HG03378 (cell line): ENCODE results near the gene MFSD1.
"Not testable (repeated sequence)": the region's sequence is repeated elsewhere in the genome, so short reads cannot be mapped to it uniquely, and the experiment has no call there.

Experiments used
- ATAC-seq: cut with Tn5 transposase; IDR thresholded peaks from one replicate; pipeline ENCODE4 v1.9.1; 2021; ENCODE audit warnings: mild to moderate bottlenecking, moderate library complexity; ENCODE audit not compliant: unreplicated experiment

MFSD1 gene

DNA sequence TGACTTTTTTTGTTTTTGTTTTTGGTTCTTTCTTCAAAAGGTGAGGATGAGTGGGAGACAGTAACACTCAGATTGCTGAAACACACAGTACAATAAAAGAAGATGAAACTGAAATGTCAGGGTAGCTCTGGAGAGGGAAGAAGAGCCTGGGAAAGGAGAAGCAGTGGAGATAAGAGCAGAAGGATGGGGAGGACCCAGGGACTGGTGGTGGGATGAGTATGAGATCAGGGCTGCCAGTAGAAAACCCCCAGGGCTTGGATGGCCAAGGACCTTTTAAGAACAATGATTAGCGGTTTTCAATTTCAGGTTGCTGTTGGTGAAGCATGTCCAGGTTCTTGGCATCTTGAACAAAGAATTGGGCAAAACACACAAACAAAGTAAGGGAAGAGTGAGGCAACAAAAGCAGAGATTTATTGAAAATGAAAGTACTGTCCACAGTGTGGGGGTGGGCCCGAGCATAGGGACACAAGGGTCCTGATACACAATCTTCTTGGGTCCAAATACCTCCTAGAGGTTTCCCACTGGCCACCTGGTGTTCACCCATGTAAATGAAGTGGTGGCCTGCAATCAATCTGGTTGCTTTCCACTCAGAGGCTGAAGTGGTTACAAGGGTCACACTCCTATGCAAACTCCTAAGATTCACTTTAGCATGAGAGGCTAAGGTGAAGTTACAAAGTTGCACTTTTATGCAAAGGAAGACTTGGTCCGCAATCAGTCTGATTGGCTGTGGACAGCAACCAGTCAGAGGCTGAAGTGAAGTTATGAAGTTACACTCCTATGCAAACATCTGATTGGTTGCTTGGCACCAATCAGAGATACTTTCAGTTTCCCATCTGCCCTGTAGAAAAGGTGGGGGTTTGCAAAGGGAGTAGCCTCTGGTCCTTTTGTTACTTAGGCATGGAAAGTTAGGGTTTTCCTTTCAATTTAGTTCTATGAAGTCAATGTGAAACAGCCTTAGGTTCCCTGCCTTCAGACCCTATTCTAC, 26.1 kb upstream of the MFSD1 start:
- peak; percentile 61 for ATAC-seq

DNA sequence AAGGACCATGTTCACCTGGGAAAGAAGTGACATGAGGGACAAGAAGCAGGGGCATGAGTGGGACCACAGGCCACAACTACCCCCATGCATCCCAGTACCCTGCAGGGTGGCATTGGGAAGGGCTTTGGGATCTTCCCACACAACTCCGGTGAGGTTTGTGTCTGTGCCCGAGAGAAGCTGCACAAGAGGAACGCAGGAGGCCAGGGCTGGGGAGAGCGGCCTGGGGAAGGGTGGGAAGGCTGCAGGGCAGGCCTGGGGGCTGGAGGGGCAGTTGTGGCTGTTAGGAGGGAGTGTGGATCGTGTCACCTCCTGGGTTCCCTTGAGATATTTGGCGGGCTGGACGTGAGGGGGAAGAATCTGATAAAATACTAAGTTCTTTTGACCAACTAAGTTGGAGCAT, 25.3 kb upstream of the MFSD1 start:
- no peak for ATAC-seq

DNA sequence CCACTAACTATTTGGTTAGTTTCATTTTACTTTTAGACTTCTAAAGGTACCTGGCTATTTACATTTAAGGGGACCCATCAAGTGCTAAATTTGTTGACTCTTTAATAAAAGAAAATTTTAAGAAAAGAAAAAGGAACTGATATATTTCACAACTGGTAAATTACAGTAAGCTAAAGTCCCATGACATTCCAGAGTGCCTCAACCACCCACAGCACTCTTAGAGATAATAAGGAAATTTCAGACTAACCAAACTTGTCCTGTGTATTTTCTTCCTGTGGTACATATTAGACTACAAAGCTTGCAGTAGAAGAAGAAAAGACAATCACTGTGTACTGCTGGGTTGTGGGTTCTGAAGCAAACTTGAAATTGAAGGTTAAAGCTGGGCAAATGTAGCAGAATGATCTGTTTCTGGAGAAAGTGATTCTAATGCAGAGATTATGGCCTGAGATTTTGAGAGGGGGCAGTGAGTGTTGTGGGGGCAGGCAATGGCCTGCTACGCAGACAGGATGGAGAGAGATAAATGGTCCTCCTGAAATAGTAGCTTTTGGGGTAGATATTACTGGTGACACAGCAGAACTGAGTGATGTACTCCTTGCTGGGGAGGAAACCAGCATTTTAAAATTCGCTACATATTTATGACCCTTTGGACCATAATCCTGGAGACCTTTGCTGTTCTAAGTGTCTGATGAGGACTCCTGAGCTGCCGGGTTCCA, 24.5 kb upstream of the MFSD1 start:
- ATAC-seq: no peak

DNA sequence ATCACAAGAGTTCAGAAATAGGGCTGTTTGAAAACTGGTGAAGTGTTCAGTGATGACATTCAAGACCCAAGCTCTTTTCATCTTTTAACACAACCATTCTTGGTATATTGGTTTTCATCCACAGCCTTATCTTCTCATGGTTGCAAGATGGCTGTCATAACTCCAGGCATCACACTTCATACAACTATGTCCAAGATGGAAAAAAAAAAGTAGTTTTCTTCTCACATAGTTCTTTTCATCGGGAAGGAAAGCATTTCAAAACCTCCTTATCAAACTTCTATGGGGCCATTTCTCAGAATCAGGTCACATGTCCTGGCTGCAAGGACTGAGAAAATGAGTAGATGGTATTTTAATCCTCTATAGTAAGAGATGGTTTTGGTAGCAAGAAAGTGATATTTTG, 21.1 kb upstream of the MFSD1 start:
- ATAC-seq: no peak

DNA sequence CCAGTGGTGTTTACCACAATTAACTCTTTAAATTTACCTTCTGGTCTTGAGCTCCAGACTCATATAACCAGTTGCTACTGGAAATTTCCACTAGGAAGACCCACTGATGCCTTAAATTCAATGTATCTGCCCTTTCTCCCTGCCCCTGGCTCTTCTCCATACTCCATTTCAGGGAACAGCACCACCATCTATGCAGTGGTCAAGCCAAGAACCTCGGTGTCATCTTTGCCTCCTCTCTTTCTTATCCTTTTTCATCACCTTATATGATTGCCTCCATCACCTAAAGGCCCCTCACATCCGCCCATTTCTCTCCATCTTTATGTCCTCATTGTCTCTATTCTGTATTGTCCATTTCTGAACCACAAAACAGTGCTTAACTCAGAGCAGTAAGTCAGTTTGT, 20.7 kb upstream of the MFSD1 start:
- ATAC-seq: no peak

DNA sequence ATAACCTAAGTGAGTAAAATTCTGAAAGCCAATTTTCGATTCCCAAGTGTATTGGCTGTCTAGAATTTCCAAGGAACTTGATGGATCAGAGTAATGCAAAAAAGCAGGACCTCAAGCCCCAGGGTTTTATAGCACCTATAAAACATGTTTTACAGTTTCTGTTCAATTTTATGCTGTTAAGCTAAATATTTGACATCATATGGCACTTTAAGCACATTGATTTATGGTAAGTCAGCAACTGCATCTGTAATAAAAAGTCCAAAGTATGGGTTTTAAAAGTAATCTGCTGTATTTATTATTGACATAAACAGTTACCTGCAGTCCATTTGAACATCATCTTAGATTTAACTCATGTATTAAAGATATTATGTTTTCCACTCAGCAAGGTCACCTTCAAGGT, 20.0 kb upstream of the MFSD1 start:
- ATAC-seq: no peak

DNA sequence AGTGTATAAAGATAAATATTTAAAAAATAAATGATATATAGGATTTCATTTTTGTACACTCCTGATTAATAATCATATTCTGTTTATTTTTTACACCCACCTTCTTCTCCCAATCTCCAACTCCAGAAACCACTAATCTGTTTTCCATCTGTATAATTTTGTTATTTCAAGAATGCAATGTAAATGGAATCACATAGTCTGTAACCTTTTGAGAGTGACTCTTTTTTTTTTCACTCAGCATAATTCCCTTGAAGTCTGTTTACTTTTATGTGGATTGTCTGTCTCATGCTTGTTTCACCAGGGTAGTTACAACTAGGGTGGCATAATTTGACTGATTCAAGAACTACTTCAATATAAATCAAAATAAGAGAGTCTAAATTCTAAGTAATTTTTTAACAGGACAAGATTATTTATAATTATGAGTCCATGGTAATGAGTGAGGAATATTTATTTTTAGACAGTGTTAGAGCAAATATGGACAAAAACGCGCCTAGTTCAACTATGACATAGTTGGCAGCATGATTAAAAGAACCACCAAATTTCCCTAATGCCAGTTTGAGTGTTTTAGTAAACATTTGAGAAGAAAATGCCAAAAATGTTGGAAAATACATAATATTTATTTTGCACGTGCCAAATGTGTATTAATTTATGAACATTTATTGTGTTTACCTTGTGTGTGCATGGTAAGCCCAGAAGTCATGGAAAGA, 19.4 kb upstream of the MFSD1 start:
- no peak for ATAC-seq

DNA sequence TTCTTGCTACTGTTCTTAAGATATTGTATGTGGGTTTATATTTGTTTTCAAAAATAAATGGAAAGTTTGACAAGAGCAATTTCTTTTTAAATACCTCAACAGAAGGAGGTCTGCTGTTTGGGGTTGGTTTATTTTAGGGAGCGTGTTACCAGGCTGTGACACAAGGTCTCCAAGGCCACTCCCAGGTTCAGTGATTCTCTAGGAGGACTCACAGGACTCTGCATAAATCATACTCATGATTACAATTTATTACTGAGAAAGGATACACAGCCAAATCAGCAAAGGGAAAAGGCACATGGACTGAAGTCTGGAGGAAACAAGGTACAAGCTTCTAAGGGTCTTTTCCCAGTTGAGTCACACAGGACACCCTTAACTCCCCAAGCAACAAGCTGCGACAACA, 18.8 kb upstream of the MFSD1 start:
- ATAC-seq: no peak

DNA sequence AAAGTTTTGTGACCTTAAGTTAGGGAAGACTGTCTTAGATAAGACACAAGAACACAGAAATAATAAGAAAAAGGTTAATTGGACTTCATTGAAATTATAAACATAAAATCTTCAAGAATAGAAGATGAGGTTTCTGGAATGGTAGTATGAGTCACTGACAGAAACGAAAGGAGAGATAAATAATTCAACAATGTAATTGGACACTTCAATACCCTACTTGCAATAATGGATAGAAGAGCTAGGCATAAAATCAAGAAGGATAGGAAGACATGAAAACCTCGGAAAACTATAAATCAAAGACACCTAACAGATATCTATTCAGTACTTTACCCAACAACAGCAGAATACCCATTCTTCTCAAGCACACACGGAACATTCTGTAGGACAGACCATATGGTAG, 15.9 kb upstream of the MFSD1 start:
- no peak for ATAC-seq

DNA sequence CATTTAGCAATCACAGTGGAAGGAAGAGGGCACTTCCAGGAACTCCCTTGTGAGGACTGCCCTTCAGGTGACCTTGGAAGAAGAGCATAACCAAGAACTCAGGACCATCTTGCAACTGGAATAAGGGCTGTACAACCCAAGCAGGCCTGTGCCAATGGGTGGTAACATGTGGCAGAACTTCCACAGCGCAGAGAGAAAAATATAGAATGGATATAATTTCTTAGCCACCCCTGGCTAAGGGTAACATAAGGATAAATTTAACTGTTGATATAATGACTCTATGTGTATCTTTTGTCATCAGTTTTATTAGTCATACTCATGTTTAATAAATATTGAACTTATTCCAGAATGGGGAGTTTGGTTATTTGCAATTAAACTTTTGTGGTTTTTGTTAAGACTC, 13.4 kb upstream of the MFSD1 start:
- ATAC-seq: no peak

DNA sequence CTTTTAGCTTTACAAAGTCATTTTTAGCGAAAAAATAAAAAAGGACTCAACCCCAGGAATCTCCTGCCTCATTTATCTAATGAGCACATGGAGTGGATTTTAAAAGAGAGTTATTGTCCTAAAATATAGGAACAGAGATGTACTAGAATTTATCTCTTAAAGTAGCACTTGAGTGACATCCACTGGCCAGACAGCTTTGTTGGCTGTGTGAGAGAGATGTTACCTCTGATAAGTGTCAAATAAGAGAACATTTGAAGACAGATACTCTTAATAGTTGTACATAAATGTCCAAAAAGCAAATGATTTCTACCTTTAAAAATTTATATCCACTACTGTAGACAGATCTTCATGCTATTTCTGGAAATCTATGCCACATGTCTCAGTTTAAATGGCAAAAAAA, 12.3 kb upstream of the MFSD1 start:
- ATAC-seq: peak; percentile 47

DNA sequence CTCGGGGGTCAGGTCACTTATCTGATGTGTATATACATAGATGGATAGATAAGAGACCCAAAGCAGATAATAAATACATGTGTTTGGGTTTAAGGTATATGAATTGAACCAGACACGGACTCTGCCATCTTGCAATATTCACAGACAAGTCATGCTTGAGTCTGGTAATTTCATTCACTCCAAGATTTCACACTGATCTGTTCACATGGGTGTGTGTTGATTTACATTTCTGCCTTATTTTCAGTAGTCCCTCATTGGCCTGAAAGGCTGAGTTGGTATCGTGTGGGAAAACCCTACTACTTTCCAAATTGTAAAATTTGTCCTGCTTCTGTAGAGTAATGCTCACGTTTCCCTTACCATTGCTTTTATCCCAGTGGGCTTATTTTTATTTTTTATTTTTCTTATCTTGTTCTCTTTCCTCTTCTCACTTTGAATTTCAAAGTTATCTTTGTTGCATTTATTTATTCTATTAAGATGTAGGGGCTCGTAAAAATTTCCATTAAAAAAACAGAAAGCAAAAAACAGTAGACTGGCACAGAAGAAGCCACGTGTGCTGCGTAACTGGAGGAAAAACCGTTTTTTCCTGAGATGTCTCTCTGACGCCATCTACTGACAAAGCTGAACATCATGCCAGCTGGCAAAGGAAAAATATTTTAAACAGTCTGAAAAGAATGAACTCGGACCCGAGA, 10.8 kb upstream of the MFSD1 start:
- ATAC-seq: peak; percentile 71

DNA sequence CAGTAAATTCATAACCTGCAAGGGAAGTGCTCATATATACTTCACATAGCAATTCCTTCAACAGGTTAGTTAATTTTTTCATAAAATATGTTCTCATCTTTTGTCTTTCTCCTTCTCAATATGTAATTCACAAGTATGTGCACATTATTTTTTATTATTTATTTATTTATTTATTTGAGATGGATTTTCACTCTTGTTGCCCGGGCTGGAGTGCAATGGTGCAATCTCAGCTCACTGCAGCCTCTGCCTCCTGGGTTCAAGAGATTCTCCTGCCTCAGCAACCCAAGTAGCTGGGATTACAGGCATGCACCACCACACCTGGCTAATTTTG, 10.3 kb upstream of the MFSD1 start:
- not testable (repeated sequence) for ATAC-seq

DNA sequence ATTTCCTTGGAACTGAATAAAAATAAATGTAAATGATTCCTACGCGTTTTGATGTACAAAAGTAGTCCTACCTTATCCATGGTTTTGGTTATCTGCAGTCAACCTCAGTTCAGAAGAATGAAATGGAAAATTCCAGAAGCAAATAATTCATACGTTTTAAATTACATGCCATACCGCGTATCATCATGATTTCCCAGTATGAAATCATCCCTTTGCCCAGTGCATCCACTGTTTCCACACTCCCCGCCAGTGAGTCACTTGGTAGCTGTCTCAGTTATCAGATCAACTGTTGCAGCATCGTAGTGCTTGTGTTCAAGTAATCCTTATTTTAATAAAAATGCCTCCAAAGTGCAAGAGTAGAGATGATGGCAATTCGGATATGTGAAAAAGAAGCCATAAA, 9.1 kb upstream of the MFSD1 start:
- no peak for ATAC-seq

DNA sequence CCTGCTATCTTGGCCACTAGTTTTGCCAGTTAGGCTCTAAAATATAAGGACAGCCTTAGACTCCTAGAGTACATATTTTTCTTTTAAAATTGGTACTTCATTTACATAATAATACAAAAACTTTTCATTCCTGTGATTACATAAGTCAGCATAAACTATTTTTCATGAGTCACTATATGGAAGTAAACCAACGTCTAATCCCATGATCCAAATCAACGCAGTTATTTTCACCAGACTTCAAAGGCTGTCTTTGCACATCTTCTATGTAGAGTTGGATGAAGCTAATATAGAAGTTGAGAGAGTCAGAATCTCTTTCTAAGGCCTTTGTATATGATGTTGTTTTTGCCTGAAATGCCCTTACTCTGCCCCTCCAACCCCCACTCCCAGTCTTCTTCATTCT, 7.6 kb upstream of the MFSD1 start:
- no peak for ATAC-seq

DNA sequence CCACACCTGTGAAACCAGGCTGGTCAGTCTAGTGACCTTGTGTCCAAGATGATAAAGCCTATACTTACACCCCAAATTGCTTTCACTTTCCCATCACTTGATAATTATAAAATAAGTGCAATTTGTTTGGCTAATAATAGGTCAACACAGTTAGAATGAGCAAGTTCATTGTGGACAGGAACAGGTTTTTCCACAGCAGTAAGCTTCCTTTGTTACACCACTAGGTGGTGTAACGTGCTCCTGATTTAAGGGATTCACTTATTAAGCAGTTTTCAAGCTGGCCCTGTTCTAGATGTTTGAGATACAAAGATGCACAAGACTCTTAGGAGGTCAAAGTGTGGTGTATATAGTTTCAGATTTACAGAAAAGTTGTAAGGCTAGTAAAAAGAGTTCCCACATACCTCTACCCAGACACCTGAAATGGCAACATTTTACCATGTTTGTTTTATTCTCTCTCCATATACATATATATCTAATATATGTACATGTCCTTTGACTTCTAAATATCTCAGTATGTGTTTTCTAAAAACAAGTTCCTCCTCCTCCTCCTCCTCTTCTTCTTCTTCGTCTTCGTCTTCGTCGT, 6.8 kb upstream of the MFSD1 start:
- peak; percentile 72 for ATAC-seq

DNA sequence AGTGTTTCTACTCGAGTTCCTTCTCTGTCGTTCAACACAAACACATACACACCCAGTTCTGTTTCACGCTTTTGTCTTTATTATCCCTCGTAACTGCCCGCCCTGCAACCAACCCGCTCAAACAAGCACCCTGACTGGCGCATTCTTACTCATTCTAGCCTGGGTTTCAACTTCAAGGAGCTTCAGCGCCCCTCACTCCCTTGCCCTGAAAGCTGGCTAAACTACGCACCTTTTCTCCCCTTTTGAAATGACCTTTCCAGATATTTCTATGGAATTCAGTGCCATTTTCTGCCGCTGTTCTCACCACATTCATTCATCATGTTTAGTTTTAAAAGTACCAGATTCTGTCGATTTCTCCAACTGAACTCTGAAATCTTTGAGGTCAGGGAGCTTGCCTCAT, 653 bp upstream of the MFSD1 start:
- ATAC-seq: no peak

DNA sequence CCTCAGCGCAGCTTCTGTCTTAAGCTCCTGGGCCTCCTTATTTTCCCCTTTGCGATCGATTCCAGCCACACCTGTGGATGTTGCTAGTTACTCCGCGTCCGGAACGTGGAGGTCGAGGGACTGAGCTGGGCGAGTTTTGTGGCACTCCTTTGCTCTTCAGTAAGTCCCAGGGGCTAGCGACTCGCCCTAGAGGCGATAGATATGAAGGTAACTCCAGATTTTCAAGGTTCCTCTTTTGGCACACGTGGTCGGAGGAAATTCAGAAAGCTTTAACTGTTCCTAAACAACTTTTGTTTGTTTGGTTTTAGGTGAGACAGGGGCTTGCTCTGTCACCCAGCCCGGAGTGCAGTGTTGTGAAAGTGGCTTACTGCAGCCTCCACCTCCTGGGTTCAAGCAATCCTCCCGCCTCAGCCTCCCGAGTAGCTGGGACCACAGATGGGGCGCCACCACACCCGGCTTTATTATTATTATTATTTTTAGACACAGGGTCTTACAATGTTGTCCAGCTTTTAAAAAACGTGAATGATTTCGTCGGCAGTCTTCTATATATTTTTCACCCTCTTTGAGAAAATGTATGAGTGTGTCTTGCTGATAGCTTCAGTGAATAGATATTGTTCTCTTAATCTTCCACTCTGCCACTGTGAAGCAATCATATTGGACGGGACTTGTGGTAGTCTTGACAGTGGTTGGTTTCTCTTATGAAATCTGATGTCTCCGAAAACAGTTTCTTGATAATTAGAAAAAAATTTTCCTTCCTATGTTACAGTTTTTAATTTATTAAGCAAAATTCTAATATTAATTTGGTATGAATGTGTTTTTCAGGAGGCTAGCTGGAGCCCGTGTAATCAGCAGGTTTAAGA, 785 bp downstream of the MFSD1 start:
- ATAC-seq: peak; percentile 30

DNA sequence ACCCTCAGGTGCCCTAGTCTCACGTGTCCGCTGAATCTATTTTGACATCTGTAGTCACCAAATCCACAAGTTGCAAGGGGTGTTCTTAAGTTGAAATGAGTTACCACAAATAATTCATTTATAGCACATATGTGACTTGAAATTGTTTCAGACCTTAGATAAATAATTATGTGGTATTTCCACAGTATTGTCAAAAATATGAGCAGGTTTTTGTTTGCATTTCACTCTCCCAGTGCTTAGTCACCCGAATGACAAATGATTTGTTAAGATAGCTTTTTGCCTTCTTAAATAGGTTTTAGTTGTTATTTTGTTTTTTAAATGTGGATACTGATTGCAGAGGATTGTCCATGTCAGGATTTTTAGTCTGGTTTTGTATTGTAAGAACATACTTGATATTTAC, 2.6 kb downstream of the MFSD1 start:
- ATAC-seq: no peak

DNA sequence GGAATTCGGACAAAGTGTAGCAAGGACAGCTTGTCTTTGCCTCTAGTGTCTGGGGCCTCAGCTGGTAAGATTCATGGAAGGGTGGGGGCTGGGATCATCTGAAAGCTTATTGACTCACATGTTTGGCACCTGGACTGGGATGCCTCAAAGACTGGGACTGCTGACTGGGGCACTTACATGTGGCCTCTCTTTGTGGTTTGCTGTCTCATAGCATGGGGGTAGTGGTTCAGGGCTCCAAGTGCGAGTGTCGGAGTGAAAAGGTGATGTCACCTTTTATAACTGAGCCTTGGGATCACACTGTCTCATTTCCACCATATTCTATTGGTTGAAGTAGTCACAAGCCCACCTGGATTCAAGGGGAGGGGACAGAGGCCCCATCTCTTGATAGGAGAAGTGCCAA, 6.8 kb downstream of the MFSD1 start:
- no peak for ATAC-seq
